ENCODE data around the gene ZNF112.
"Not testable (repeated sequence)": the region's sequence is repeated elsewhere in the genome, so short reads cannot be mapped to it uniquely, and the experiment has no call there.

Gene ZNF112
- total RNA-seq, result 1.2 to 2.1 reads per million in 2 donors

DNA sequence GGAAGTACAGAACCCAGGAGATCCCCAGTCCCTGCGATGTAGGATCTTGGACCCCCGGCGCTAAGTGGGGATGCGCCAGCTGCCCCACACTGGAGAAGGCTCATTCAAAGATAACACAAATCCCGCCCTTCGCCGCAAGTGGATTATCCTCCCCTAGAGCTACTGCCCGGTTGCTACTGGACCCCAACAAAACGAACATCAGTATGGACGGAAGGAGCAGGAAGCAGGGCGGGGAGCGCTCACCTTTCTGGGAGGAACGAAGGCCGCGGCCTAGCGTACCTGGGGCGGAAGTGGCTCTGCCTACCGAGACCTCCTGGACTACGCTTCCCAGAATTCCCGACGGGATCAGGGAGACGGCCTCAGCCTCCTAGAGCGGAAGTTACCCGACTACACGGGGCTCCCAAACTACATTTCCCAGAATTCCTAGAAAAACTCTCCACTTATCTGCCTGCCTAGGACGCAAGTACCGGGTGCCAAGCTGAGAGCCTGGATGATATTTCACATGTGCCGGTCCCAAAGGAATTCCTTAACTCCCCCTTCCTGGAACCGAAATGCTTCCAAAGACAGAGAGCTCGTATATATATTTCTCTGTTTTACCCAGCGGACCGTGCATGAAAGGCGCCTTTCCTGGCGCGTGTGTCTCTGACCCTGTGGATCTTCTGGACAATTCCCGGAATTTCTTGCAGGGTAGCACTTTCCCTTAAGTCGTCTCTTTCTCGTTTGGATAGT lies at the start of gene ZNF112:
Gene ZNF112, minus strand, starts transcription at position 298 of the 729 bp plus-strand sequence. CDS start 16,141 bp downstream, outside the sequence.
- no peak for DNase-seq

DNA sequence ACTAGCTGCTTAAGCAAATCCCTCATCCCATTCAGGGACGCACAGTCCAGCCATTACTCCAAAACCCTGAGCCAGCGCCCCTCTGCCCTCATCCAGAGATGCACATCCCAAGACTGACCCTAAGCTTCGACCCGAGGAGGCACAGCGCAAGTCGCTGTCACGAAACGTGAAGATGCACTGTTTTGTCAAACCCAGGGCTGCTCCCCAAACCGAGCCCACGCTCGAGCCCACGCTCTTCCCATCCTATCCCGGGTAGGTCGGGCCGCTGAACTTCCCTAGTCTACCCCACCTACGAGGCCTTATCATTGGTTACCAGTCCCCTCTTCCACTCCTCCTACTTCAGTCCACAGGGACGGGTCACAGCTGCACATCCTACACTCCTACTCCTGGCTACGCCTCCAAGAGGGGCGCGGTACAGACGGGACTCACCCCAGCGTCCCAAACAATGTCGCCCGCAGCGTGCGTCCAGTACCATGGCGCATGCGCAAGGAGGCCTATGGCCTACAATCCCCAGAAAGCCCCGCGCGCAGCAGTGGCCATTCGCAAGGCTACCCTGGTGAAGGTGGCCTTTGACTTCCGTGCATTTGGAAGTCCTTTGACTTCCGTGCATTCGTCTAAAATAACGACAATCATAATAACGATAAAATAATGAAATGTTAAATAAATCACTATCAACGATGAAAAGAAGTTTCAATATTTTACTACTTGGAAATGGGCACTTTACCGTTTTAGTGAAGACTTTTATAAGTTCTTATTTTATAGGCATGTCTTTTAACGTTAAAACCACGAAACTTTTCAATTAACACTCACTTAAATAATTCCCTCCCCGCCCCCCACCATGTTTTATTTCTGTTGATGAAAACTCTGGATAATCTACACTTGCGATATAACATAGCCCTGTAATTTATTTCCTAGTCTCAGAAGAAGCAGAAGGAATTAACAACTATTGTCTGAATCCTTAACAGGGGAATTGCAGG lies 44.9 kb upstream of the ZNF112 start, which contains the start of gene ZNF285:
Gene ZNF285, minus strand, starts transcription at position 470 of the 977 bp plus-strand sequence. CDS start 4,395 bp downstream, outside the sequence.
- DNase-seq, result no peak

DNA sequence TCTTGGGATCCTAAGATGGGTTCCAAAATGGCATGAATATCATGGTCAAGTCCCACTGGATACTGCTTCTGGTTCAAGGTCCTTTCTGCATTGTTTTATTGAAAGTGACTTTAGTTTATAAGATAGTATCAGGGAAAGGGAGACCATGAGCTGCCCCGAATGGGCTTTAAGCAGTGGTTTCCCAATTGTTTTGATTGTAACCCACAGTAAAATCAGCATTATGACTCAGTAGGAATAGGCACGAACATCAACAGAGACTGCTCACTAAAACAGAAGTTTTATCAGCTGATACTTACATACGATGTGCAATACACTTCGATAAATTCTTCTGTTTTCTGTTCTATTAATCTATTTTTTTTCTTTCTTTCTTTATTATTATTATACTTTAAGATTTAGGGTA lies 32.8 kb upstream of the ZNF112 start:
- DNase-seq, result not testable (repeated sequence)

DNA sequence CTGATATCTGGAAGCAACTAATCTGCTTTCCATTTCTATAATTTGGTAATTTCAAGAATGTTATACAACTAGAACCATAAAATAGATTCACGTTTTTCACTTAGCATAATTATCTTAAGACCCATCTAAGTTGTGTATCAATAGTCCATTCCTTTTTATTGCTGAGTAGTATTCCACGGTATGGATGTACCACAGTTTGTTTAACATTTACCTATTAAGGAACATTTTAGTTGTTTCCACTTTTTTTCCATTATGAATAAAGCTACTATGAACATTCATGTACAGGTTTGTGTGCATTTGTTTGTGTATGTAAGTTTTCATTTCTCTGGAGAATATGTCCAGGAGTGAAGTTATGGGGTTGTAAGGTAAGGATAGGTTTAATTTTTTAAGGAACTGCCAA lies 18.3 kb upstream of the ZNF112 start:
- no peak for DNase-seq

DNA sequence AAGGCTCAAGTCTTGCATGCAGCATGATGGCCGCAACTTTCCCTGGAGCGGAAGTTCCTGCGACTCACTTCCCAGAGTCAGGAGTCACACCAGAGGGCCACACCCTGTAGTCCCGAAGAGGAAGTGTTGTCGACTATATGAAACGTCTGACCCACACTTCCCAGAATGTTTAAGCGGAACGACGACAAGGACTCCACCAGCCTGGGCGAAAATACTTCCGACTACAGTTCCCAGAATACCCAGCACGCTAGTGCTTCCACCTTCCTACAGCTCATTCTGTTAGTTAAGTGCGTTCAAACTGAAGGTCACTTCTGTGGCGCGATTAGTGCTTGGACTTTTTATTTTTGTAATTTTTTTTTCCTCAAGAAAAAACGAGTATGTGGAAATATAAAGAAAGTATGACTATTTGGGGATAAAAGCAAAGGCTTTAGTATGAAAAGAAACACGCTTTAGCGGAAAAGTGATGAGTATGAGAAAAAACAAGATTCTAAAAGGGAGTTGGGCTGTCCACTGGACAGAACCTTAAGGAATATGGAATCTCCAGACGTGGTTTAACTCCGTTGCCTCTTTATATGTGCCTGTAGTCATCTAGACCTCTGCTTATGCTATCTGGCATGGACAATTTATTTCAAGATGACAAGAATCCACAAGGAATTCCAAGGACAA lies 15.5 kb upstream of the ZNF112 start:
- no peak for DNase-seq

DNA sequence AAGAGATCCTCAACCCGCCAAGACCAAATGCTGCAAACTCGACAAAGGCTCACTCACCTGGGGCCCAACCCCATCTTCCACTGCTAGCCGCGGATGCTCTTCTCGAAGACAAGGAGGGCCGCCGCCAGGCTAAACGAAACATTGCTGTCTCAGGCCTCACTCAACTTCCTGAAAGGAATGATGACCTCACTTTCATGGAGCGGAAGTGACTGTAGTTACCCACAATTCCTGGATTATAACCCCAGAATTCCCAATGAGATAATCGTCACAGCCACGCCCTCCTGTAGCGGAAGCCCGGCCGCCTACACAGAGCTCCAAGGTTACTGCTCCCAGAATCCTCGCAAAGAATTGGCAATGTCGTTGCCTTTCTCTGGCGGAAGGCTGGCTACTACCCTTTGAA lies 10.5 kb upstream of the ZNF112 start:
- DNase-seq, result no peak

DNA sequence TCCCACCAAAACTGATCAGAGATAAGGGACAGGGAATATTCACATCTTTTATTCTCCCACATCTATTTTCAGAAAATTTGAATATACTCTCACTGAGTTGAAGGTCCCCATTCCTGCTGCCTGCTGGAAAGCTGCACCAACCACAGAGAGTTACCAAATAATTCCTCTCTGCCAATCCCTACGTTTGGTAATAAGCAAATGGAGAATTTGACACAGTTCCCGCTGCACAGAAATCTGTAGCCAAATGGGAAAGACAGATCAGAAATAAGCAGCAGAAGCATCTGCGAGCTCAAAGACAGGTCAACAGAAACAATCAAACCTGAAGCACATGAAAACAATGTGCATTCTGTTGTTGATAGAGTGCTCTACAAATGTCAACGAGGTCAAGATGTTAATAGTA lies 9.9 kb downstream of the ZNF112 start:
- DNase-seq, result no peak

DNA sequence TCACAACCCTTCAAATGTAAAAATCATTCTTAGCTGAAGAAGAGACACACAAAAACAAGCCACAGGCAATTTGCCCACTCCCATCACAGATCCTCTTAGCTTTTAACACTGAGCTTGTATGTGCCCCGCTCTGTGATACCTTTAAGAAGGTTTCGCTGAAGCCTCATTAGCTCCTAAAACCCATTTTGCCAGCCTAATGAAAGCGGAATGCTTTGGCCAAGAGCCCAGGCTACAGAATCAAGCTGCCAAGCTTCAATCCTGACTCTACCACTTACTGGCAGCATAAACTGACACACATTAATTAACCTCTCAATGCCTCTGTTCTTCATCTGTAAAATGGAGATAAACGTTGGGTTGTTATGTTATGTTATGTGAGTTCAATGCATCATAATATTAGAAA lies 10.5 kb downstream of the ZNF112 start:
- DNase-seq, result no peak

DNA sequence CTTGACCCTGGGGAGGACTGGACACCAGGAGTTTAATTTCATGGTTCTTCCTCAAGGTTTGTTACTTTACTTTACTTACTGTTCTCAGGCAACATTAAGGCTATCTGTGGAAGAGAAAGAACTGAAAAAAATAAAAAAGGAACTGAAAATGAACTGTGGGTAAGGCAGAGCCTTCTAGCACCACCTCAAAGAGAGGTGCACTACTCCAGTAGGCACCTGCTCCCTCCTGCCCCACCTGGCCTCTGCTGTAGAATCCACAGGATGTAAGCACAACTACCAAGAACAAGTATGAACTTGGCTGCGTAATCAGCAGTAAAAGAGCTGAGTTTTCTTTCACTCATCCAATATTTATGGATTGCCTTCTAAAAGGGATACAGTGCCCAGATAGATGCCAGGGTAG lies 12.2 kb downstream of the ZNF112 start:
- DNase-seq, result no peak

DNA sequence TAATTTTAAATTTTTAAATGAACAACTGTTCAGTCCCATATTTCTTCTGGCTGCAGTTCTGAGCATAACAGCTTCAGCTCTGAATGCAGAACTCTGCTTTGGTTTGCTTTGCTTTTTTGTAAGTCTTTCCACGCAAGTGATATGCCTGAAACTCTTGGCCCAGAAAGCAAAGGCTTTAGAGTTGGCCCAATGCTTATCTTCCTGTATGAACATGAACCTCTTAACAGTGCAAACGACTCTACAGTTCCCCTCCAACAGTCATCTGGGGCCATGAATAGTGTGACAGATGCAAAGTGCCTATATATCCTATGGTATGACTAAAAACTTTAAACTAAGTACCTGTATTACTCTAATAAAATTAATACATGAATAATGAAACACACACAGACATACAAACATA lies 14.7 kb downstream of the ZNF112 start:
- no peak for DNase-seq

DNA sequence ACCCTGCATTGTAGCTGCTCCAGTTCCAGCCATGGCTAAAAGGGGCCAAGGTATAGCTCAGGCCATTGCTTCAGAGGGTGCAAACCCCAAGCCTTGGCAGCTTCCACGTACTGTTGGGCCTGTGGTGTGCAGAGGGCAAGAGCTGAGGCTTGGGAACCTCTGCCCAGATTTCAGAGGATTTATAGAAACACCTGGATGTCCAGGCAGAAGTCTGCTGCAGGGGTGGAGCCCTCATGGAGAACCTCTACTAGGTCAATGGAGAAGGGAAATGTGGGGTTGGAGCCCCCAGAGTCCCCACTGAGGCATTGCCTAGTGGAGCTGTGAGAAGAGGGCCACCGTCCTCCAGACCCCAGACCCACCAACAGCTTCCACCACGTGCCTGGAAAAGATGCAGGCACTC lies 21.8 kb downstream of the ZNF112 start:
- DNase-seq, result not testable (repeated sequence)

DNA sequence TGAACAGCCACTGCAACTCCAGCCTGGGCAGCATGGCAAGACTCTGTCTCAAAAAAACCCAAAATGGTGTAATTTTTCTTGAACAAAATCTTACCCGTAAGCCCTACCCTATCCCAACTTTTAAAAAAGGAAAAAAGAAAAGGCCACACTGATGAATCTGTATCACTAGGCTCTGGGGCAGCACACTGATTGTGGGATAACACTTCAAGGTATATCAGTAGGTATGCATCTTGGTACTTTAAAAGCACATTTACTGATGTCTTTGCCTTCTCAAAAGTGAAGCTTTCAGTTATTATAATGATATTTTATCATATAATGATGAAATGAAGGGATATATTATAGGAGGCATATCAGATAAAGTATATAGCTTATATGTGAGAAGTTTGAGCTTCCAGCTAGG lies 24.3 kb downstream of the ZNF112 start:
- DNase-seq, result no peak

DNA sequence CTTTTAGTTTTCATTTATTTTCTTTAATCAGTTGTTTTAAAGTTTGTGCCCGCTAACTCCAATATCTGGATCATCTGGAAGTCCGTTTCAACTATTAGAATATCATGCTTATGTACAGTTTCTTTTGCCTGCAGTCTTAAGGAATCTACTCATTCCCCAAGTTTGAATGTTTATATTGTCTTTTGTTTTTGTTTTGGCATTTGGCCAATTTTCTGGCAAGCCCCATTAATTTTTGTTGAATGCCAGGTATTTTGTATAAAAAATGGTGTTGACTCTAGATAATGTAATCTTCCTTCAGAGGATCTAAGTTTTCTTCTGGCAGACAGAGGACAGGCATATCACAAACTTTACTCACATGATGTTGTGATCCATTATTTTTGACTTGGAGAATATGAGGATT lies 40.6 kb downstream of the ZNF112 start:
- no peak for DNase-seq

DNA sequence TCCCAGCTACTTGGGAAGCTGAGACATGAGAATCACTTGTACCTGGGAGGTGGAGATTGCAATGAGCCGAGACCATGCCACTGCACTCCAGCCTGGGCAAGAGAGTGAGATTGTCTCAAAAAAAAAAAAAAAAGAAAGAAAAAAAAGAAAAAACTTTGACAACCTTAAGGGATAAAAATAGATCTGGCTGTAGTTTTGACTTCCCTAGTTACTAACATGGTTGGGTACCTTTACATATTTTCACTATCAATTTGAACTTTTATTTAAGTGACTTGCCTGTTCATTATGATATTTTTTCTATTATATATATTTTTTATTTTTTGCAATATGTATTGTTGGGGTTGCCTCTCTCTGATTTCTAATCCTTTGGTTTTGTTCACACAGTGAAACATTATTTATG lies 43.2 kb downstream of the ZNF112 start:
- DNase-seq, result no peak

DNA sequence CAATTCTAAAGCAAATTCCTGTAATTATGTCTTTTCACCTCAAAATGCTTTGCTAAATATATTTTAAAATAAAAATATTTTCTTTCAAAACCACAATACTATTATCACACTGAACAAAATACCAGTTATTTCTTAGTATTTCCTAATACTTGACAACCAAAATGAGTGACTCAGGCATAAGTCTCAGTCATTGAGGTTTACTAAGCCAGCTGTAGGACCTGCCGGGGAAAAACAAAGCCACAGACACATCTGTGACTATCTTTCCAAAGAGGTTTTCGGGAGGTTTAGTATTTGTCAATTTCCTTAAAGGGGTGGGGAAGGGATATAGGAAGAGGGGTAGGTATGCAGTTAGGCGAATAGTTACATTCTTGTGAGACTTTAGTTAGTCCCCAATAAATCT lies 48.5 kb downstream of the ZNF112 start:
- DNase-seq, result no peak

DNA sequence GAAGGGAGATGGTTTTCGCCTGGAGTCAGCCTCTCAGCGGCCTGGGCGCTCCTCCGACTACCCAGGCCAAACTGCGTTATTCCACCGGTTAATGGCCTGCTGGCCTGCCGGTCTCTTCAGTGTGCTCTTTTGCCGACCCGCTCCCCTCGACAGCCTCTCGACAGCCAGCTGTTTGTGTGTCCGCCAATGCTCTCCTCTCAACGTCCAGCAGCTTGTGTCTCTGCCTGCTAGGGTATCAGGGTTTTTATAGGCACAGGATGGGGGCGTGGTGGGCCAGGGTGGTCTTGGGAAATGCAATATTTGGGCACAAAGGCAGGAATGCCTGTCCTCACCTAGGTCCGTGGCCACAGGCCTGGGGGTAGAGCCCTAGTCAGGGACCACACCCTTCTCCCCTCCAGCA lies 50.2 kb downstream of the ZNF112 start:
- no peak for DNase-seq

DNA sequence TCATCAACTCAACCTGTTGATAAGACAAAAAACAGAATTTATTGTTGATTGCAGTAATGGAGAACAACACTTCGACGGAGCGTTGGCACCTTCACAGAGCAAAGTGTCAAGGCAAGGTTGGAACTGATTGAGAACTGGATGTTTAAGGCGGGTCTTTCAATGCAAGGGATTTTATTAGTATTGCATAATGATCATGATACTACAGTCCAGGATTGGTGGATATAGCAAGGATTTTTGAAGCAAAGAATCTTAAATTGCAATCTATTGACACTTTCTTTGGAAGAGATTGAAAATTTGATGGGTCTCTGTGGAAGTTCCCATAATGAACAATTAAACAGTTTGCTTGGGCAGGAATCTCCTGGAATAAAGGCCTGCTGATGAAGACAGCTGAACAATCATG lies 51.0 kb downstream of the ZNF112 start:
- no peak for DNase-seq

DNA sequence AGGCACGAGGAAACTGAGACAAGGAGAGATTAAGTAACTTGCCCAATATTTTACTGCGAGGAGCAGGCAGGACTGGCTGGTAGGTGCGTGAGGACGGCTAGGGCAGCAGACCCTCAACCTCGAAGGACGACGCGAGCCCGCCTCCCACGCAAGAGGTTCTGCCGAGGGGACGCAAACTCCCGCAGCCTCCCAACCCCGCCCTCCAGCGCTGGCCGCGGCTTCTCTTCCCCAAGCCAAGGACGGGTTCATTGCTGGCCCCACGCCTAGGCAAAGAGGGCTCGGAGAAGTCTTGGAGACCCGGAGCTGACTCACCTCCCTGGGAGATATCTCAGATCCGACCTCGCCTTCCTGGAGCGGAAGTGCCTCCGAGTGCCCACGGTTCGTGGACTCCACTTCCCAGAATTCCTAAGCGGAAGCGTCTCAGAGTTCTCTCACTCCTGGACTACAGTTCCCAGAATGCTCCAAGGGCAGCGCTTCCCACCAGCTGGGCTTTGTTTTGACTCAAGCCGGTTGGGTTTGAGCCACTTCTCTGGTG lies 51.8 kb downstream of the ZNF112 start, which contains the start of gene ZNF235:
Gene ZNF235, minus strand, starts transcription at position 367 of the 535 bp plus-strand sequence. CDS start 1,621 bp downstream, outside the sequence.
- DNase-seq, result no peak

DNA sequence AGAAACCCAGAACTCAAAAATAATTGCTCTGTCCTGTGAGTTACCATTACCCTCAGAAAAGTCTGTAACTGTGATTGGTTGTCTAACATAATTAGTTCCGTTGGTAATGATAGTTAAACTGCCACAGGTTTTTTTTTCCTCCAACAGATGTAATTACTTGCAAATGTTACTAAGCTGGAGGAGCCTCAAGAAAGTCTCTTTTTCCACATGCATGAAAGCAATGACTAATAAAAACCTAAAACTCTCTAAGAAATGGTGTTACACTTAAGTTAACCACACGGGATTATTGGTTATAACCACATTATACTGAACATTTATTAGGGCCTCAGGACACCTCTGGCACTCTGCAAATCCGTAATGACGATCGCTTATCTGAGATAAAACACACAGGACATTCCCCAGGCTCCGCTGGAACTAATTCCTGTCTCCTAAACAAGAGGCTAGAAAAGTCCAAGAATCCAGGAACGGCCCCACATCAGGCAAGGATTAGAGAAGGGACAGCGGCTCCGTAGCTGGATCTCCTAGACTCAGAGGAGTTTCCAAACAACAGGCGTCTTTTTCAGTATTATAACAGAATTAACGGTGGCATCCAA lies 52.4 kb downstream of the ZNF112 start:
- no peak for DNase-seq

DNA sequence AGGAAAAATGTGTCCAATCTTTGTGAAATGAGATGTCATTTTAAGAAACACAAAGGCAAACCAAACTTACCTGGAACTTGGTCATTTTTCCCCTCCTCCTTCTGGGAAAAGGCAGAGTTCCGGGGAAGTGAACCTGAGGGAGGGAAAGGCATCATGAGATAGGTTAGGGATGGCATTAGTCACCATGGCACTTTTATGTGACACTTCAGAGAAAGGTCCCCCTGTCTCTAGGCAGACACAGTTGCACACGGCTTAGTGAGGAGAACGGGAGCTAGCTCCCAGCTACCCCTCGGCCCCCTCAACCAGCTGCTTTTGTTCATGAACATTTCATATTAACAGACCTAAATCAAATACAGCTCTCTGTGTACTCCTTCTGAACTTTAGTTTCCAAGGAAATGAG lies 53.2 kb downstream of the ZNF112 start:
- DNase-seq, result no peak

DNA sequence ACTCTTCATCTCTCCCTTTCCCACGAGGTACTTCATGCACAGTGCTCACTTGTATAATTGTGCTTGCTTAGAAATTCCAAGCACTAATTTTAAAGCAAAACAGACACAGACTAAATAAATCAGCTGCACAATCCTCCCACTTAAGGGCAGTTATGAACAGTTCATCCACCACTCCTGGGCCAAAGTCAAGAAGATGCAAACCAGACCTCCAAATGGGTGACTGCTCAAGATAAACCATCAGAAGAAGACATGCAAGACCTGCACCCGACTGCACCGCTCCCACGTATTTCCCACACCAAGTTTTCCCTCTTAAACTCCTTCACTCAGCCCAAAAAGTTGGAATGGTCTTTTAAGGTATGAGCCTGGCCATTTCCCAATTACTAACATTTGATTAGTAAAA lies 71.5 kb downstream of the ZNF112 start:
- no peak for DNase-seq

DNA sequence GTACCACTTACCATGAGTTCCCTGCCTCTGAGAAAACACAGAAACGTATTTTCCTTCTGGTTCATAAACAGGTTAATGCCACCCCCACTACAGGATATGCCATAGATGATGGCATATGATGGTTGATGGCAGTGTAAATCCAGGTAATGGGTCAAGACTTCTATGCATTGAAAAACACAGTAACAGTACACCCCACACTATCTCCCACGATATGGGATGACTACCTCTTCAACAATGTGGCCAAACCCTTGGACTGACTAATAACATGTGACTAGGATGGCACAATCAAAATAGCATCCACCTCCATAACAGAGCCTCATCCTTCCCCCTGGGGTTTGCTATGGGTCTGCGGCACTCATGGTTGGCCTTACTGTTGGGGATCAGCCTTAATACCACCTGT lies 73.6 kb downstream of the ZNF112 start:
- DNase-seq, result no peak
